Ovary (tissue), 9 donors: ENCODE results near the gene PEX5. TPM values are rescaled to one million over a fixed set of nuclear protein-coding genes. Genes with fewer than 3 reads are reported as not detected.
A peak's percentile ranks its signal among the peaks of the same experiment; 100 is the strongest.

ENCODE experiments used
- DNase-seq, 5 donors: peaks; one replicate each; pipeline ENCODE4 v3.0.0-alpha.2; 2019 to 2020
- H3K27ac ChIP-seq, 2 donors: fragments of 200-600 bp; one replicate each; pipeline versions ENCODE4 v1.5.1 to v1.8.0; 2019 to 2022
- H3K27me3 ChIP-seq: fragments of 200-600 bp; one replicate; pipeline ENCODE4 v1.8.0; 2022
- H3K36me3 ChIP-seq: fragments of 200-600 bp; sonication (generic); one replicate; pipeline ENCODE4 v1.5.1; 2019
- H3K4me1 ChIP-seq: one replicate; pipeline ENCODE4 v1.8.1; 2013; ENCODE audit warnings: mild to moderate bottlenecking, moderate library complexity; ENCODE audit not compliant: insufficient read depth
- H3K4me3 ChIP-seq: fragments of 200-600 bp; sonication (generic); one replicate; pipeline ENCODE4 v1.5.1; 2017
- H3K9me3 ChIP-seq, 2 donors: fragments of 200-600 bp in 1 of 2; sonication (generic) in 1 of 2; one replicate each; pipeline versions ENCODE4 v1.5.1 to v1.8.1; 2013 to 2019; ENCODE audit warnings: mild to moderate bottlenecking in 1 of 2, moderate library complexity in 1 of 2
- EP300 ChIP-seq: sonication (generic); formaldehyde crosslinking; IDR thresholded peaks from one replicate; pipeline ENCODE4 v1.6.1; 2017; ENCODE audit warnings: antibody characterized with exemption
- POLR2A ChIP-seq: fragments of 450-650 bp; IDR thresholded peaks from one replicate; pipeline ENCODE4 v1.6.1; 2017; ENCODE audit warnings: antibody characterized with exemption, mild to moderate bottlenecking, moderate library complexity
- WGBS, 3 donors: extraction: QIAGEN DNeasy Blood & Tissue Kit in 1 of 3; methylation state at CpG; one replicate each; pipeline versions ENCODE4 v1.1.5 to v1.1.7; 2013 to 2017; 5-methylcytosine and 5-hydroxymethylcytosine counted together
- intact Hi-C, 4 donors: fragments of 100-400 bp; cut with DNase I; formaldehyde crosslinking; loops; one replicate each; pipeline versions ENCODE4 v1.11.0 to v1.15.1; 2022 to 2023
- polyA plus RNA-seq, 2 donors: library from polyadenylated mRNA; stranded (reverse); fragments of 200-250 nt in 1 of 2; fragments of 350-450 nt in 1 of 2; fragmentation: Illumina TruSeq in 1 of 2; extraction: RNeasy Lipid Tissue Mini Kit (QIAGEN cat#74804) in 1 of 2; gene quantifications; one replicate each; pipeline ENCODE4 v1.2.3, GENCODE V29; 2013 to 2014
- total RNA-seq, 7 donors: library from RNA; depleted of rRNA in 2 of 7; stranded (reverse); fragments of >200 nt in 2 of 7; fragmentation: NEBNext Ultra II Directional in 3 of 7; extraction: Animal tissue kit (Norgen Biotek cat#: 25700) in 3 of 7; gene quantifications; one replicate each; pipeline versions ENCODE4 v1.1.0 to v1.2.4, GENCODE V29; 2016 to 2023
- TF ChIP-seq, protein P1 (sequence below), 3 donors: fragments of 450-650 bp in 2 of 3; fragments of 200-600 bp in 1 of 3; IDR thresholded peaks; one replicate each; pipeline versions ENCODE4 v1.5.1 to v1.8.0; 2016 to 2022; ENCODE audit warnings: antibody characterized with exemption in 3 of 3, mild to moderate bottlenecking in 1 of 3
- donor health status: DM: no; HTN: no; CAD: no; lungs with moderate emphysema.
- donor health status: DM: no; HTN: no; CAD: no.
- donor health status: Bipolar disorder and iron deficiency.
- donor health status: DM: yes; HTN: yes; CAD: no.
- donor health status: DM: no; HTN: no; CAD: no.
- donor health status: DM: yes; HTN: yes; CAD: no.

Gene PEX5
- total and polyA plus RNA-seq, 9 donors = 23.0 to 71.4 (median 58.1) TPM

DNA sequence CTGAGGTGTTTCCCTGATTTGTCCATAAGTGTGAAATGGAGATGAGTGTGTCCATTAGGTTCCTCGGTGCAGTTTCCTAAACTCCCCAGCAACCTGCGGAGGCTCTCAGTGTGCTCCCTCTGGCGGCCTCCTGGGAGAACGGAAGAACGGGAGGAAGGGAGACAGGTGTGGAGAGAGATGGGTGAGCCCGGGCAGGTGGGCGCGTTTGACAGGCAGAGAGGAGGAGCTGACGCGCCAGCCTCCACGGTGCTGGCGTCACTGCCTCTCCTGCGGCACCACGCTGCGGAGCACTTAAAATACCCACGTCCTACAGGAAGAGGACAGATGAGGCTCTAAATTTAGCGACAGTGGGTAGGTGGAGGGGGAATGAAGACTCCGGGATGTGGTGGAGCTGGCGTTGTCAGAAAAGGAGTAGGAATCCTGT is 26.8 kb upstream of the PEX5 start:
- intact Hi-C loops = no loop called here
- peak in 1 of 5 donors; percentile 24 for DNase-seq
- WGBS, 3 donors = 4 to 8% (median 5%) methylated on average over 19 of the region's 19 CpGs

DNA sequence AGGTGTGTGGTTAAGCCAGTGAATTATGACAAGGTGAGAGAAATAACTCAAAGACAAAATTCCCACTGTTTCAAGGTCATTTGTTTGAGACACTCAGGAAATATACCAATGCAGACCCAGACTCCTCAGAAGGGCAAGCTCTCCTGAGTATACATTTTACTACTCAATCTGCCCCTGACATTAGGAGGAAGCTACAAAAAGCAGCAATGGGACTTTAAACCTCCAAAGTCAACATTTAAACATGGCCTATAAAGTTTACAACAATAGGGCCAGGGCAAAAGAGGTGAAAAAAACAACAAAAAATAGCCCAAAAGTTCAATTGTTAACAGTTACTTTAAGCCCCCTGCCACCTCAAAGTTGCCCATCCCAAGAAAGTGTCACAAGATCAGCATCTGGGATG is 19.5 kb upstream of the PEX5 start:
- no peak overlapping the region for H3K4me3 ChIP-seq
- H3K36me3 ChIP-seq = no peaks in the 10 kb centered on the region
- intact Hi-C loops = no loop called here
- no peaks in the 10 kb centered on the region for H3K9me3 ChIP-seq
- no peak overlapping the region for H3K27ac ChIP-seq
- H3K27me3 ChIP-seq = no peaks in the 10 kb centered on the region
- no peaks in the 10 kb centered on the region for H3K4me1 ChIP-seq
- DNase-seq = no peak
- TF ChIP-seq EP300 = no peak
- TF ChIP-seq, protein P1, sequence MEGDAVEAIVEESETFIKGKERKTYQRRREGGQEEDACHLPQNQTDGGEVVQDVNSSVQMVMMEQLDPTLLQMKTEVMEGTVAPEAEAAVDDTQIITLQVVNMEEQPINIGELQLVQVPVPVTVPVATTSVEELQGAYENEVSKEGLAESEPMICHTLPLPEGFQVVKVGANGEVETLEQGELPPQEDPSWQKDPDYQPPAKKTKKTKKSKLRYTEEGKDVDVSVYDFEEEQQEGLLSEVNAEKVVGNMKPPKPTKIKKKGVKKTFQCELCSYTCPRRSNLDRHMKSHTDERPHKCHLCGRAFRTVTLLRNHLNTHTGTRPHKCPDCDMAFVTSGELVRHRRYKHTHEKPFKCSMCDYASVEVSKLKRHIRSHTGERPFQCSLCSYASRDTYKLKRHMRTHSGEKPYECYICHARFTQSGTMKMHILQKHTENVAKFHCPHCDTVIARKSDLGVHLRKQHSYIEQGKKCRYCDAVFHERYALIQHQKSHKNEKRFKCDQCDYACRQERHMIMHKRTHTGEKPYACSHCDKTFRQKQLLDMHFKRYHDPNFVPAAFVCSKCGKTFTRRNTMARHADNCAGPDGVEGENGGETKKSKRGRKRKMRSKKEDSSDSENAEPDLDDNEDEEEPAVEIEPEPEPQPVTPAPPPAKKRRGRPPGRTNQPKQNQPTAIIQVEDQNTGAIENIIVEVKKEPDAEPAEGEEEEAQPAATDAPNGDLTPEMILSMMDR (IDR thresholded peaks at IDR 0.05) = no peak

More for the DNA sequence above, 26.8 kb upstream of the PEX5 start:
- no peaks in the 10 kb centered on the region for H3K36me3 ChIP-seq
- no peaks in the 10 kb centered on the region for H3K4me1 ChIP-seq
- H3K27ac ChIP-seq = no peak overlapping the region
- H3K27me3 ChIP-seq = no peaks in the 10 kb centered on the region
- no peaks in the 10 kb centered on the region for H3K9me3 ChIP-seq
- TF ChIP-seq POLR2A (no peak), EP300 (no peak)
- TF ChIP-seq, protein P1 (IDR thresholded peaks at IDR 0.05) = peak in 1 of 3 donors; percentile 25
- H3K4me3 ChIP-seq = no peak overlapping the region

DNA sequence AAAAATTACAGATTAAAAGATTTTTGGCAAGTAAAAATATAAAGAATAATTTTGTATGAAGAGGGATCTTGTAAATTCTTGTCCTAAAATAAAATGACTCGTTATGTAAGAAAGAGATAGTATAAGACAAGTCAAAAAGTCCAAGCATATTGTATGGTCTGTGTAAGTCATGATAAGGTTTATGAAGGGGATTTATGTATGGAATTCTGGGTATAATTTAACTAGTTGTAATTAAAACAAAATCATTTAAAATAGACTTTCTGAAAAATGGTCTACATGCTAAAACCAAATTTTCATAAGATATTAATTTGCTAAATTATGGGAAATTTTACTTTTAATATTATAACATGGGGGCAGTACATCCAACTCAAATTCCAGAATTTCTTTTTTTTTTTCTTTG is 17.6 kb upstream of the PEX5 start:
- TF ChIP-seq EP300 = no peak
- no peak for TF ChIP-seq POLR2A
- TF ChIP-seq, protein P1 (IDR thresholded peaks at IDR 0.05) = no peak
- intact Hi-C loops = no loop called here
- no peaks in the 10 kb centered on the region for H3K36me3 ChIP-seq

DNA sequence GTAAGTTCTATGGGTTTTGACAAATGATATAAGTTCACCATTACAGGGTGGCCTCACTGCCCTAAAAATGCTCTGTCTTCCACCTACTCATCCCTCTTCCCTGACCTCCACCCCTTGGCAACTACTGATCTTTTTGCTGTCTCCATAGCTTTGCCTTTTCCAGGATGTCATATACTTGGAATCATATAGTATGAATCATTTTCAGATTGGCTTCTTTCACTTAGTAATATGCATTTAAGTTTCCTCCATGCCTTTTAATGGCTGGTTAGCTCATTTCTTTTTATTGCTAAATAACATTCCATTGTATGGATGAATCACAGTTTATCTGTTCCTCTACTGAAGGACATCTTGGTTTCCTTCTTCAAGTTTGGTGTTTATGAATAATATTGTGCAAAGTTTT is 14.0 kb upstream of the PEX5 start:
- Histone ChIP-seq H3K27me3 (no peaks in the 10 kb centered on the region), H3K27ac (no peak overlapping the region), H3K4me1 (no peaks in the 10 kb centered on the region), H3K36me3 (no peaks in the 10 kb centered on the region), H3K9me3 (no peaks in the 10 kb centered on the region), H3K4me3 (no peak overlapping the region)
- DNase-seq = no peak
- no peak for TF ChIP-seq POLR2A
- TF ChIP-seq, protein P1 (IDR thresholded peaks at IDR 0.05) = no peak
- no peak for TF ChIP-seq EP300
- intact Hi-C loops = no loop called here

More for the DNA sequence above, 17.6 kb upstream of the PEX5 start:
- no peak for DNase-seq
- 50 to 62% (median 53%) methylated on average over 1 of the region's 1 CpG for WGBS, 3 donors
- no peak overlapping the region for H3K4me3 ChIP-seq
- no peaks in the 10 kb centered on the region for H3K4me1 ChIP-seq
- H3K9me3 ChIP-seq = no peaks in the 10 kb centered on the region
- no peaks in the 10 kb centered on the region for H3K27me3 ChIP-seq
- no peak overlapping the region for H3K27ac ChIP-seq

DNA sequence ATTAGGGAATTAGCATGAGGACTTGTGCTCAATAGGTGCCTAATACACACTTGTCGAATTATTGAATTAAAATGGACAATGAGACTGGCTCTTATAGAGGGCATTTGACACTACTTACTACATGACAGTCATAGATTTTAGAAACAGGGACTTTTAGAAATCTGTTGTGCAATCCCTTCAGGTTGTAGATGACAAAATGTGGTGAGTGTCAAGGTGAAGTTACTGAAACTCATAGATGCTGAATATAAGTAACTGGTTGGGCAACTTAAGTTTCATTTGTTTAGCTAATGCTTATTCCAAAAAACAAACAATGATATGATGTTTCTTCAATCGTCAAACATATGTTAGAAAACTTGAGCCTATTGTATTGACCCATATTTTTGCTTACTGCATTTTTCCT is 12.9 kb upstream of the PEX5 start:
- Histone ChIP-seq H3K27me3 (no peaks in the 10 kb centered on the region), H3K36me3 (no peaks in the 10 kb centered on the region), H3K27ac (no peak overlapping the region), H3K4me1 (no peaks in the 10 kb centered on the region), H3K9me3 (no peaks in the 10 kb centered on the region), H3K4me3 (no peak overlapping the region)
- no peak for DNase-seq
- 62 to 76% (median 71%) methylated on average over 2 of the region's 2 CpGs for WGBS, 3 donors
- intact Hi-C loops = no loop called here
- TF ChIP-seq POLR2A (no peak), EP300 (no peak)
- TF ChIP-seq, protein P1 (IDR thresholded peaks at IDR 0.05) = no peak
